CD4-positive, alpha-beta T cell treated with Interleukin-15 for 1 hour (primary cell): ENCODE measurements around the gene ATN1.

Experiments
- DNase-seq: peaks from one replicate; pipeline ENCODE4 v3.0.0-alpha.2; 2020

Gene ATN1

DNA sequence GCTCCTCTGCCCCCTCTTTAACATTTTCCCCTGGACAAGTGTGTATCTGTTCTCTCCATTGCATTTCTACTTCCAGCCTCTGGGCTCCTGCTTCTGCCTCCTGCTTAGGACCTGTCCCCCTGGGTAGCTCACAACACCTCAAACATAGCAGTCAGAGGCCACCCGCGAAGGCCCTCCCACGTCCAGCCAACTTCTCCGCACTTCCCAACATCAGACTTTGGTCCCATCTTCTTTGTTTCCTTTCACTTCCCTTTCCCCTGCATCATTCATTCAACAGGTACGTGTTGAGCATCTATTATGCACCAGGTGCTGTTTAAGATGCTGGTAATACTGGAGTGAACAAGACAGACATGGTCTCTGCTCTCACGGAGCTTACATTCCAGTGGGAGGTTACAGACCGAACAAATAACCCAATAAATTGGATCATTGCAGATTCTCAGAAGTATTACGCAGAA, 19.2 kb downstream of the ATN1 start:
- DNase-seq = no peak

DNA sequence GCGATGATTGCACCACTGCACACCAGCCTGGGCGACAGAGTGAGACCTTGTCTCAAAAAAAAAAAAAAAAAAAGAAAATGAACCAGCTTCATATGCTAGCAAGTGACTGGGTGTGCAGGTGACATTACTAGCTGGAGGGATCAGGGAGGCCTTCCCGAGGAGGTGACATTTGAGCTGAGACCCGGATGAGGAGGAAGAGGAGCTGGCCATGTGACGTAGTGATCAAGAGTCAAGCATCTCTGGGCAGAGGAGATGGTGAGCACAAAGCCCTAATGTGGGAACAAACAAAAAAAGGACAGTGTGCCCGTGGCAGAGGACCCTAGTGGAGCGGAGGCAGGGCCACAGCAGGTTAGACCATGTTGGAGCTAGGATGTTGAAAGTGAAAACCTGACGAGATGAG, 19.9 kb downstream of the ATN1 start:
- DNase-seq = no peak

DNA sequence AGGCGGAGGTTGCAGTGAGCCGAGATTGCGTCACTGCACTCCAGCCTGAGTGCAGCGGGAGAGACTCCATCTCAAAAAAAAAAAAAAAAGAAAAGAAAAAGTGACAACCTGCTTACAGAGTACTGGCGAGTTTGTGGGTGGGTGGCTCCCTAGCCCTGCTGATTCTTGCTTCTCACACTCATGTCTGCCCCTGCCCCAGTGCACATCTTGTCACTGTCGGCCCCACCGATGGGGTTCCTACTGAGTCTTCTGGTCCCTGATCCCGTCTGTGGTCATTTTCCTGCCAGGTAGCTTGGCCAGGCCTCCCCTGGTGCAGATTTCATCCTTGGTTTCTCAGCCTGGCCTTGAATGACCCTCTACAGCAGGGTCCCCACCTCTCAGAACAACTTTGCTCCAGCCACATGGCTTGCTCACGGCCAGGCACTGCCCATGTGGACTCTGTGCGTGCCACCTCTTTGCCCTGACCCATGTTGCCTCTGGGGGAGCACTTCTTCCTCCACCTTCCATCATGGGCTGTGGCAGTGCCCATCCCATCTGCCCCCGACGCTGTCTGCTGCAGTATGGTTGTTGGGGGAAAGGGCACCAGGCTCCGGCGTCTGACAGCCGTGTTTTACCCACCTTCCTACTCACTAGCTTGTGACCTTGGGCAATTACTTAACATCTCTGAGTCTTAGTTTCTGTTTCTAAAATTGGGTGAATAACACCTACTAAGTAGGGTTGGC, 21.3 kb downstream of the ATN1 start:
- DNase-seq = peak; percentile 67

DNA sequence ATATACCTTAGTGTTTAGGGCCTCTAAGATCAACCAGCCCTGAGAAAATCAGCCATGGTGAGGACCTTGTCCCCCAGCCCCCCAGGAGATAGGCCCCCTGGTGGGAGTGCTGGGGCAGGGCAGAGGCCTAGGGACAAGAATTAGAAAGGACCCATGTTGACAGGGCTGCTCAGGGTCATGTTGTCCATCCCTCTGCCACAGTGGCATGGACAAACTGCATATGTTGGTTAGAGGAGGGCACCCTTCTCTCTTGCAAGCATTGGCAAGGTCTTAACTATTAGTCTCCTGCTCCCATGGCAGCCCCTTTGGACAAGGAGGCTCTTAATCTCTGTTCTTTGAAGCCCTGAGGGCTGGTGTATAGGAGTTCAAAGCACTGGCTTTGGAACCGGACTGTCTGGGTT, 22.6 kb downstream of the ATN1 start:
- peak; percentile 51 for DNase-seq

DNA sequence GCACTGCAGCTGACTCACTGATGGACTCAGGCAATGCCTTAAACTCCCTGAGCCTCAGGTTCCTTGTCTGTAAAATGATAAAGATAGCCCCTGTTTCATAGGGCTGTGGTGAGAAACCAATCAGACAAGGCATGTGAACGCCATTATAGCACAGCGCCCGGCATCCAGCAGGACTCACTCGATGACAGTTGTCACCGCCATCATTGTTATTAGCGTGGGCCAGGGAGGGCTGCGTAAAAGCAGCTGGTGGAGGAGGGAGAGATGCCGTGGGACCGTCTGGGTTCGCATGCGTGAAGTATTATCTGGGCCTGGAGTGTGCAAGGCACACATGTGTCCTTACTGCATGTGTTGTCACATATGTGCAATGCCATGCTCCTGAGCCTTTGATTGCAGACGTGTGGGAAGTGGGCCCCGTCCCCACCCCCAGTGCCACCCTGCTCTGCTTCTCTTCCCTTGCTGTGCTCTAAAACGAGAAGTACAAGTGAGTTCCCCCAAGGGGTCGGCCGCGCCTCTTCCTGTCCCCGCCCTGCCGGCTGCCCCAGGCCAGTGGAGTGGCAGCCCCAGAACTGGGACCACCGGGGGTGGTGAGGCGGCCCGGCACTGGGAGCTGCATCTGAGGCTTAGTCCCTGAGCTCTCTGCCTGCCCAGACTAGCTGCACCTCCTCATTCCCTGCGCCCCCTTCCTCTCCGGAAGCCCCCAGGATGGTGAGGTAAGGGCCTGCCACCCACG, 23.2 kb downstream of the ATN1 start, which contains the start of gene PTPN6:
Gene PTPN6, plus strand, starts transcription at position 546 of the 730 bp plus-strand sequence. Its CDS starts 157 bp downstream, at position 703.
- DNase-seq = peak; percentile 81

DNA sequence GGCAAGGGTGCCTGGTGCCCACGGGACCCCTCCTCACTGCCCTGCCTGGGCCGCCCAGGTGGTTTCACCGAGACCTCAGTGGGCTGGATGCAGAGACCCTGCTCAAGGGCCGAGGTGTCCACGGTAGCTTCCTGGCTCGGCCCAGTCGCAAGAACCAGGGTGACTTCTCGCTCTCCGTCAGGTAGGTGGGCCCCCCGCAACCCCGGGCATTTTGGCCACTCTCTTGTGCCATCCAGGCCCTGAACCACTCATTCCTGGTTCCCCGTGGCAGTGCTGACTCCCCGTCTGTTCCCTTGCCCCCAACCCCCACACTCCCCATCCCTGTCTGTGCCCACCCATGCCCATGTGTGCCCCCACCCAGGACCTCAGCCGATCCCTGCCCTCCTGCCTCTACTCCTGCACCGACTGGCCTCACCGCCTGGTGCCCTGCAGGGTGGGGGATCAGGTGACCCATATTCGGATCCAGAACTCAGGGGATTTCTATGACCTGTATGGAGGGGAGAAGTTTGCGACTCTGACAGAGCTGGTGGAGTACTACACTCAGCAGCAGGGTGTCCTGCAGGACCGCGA, 23.9 kb downstream of the ATN1 start:
- DNase-seq = no peak

DNA sequence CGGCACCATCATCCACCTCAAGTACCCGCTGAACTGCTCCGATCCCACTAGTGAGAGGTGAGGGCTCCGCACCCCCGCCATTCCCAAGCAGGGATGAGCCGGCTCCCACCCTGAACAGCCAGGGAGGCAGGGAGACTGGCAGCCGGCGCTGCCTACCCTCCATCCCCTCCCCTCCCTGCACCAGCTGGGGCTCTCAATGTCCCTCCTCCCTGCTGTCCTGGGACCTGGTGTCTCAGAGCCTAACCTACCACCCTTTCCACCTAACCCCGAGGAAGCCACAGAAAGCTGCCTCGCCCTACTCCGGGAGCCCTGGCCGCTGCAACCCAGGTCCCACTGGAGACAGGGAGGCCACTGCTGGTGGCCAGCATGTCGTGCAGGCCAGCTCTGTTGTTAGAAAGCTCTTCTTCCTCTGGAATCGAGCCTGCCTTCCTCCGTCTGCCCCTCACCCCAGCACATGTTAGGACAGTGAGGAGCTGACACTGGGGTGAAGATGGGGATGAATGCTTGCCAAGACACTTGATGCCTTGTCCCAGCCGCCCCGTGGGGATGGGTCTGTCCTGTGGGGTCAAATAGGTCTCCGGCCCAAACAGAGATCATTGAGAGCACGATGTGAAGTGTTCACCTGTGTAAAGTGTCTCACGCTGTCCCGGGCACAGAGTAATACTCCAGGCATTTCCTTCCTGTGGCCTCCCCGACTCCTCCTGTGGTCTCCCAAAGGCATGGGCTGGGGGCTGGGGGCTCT, 24.5 kb downstream of the ATN1 start:
- DNase-seq = no peak

DNA sequence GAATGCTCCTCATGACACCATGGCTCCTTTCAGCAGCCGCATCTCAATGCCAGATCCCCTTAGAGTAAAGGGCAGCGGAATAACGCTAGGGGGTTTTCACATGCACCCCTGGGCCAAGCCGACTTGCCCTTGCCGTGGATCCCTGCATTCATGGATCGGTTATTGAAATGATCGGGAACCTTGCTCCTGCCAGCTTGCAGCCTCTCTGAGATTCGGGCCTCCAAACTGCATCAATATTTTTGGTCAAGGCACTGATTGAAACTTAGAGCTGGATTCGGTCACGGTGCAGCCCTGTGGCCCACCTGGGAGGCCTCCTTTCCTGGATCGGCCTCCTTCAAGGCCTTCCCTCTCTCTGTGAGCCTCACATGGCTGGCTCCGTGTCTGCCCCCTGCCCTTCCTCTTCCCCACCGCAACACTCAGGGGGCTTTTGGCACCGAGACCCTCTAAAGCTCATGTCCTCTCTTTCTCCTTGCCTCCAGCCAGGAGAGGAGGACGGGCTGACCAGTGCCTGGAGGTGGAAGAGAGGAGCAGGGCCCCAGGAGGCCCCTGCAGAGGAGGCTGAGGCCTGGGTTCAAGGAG, 25.2 kb downstream of the ATN1 start:
- no peak for DNase-seq

DNA sequence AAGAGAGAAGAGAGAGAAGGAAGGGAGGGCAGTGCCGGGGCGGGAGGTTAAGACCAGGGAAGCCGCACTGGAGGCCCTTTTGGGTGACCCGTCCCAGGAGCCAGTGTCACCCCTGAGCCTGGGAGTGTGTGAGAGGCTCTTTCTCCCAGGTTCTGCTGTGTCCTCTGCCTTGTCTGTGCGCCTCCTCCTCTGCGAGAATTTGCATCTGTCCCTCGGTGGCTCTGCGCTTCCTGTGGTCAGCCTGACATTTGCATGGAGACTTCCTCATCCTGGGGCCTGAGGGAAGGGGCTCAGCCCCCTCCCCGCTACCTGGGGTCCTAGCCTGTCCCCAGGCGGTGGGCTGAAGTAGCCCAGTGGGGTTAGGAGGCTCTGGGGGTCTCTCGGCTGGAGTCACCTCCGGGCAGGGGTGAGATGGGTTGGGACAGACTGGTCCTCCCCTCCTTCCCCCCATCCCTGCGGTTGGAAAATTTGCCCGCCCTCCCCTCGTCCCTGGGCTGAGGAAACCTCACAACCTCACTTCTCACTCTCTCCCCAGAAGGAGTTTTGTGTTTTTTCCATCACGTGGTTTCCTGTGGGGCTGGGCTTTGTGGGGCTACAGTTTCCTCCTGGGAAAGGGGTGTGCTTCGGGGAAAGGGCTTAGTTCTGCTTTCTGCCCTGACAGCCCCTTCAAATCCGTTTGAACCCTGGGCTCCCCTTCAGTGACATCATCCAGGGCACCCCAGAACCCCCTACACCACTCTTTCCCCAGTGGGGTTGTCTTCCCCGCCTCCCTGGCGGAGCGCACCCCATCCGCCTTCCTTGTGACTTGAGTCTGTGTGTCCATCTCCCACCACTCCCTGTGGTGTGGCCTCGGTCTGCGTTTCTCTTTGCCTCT, 25.9 kb downstream of the ATN1 start:
- peak; percentile 83 for DNase-seq

DNA sequence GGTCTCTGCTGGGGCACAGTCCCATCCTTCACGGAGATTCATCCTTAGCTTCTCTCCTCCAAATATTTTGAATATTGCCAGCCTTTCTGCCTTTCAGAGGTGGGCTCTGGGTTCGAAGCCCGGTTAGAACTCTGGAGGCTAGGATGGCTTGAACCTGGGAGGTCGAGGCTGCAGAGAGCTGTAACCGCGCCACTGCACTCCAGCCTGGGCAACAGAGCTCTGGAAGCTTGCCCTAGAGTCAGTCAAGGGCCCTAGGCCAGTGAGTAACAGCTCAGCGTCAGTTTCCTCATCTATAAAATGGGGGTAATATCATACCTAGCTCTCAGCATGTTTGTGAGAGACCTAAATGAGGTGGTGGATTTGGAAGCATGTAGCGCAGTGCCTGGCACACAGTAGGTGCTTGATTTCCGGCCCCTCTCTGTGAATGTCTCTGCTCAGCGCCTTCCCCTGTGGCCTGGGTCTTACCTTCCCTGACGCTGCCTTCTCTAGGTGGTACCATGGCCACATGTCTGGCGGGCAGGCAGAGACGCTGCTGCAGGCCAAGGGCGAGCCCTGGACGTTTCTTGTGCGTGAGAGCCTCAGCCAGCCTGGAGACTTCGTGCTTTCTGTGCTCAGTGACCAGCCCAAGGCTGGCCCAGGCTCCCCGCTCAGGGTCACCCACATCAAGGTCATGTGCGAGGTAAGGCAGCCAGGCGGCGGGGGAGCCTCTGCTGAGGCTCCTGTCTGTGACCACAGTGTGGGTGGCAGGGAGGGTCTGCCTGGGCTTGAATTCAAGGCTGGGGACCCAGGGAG, 26.8 kb downstream of the ATN1 start:
- peak; percentile 15 for DNase-seq

DNA sequence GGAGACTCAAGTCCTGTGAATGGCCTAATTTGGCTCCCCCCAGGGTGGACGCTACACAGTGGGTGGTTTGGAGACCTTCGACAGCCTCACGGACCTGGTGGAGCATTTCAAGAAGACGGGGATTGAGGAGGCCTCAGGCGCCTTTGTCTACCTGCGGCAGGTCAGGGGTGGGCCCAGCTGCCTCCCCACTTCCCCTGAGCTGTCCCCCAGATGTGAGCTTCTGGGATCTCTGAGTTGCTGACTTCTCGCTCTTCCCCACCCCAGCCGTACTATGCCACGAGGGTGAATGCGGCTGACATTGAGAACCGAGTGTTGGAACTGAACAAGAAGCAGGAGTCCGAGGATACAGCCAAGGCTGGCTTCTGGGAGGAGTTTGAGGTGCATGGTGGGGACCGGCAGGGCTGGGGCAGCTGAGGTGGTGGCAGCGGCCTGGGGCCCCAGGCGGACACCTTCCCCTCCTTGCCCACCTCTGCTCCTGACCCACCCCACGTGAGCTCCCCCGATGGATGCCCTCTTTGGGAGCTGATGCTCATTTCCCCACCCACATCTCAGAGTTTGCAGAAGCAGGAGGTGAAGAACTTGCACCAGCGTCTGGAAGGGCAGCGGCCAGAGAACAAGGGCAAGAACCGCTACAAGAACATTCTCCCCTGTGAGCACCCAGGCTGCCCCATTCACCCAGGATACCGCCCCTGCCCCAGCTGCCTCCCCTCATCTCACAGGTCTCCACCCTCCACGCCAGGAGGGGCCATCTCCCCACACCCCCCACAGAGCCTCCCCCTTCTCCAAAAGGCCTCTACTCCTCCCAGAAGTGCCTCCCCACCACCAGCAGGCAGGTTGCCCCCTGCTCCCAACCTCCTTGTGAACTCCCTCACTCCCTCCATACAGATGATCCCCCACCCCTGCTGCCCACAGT, 27.6 kb downstream of the ATN1 start:
- peak; percentile 18 for DNase-seq

DNA sequence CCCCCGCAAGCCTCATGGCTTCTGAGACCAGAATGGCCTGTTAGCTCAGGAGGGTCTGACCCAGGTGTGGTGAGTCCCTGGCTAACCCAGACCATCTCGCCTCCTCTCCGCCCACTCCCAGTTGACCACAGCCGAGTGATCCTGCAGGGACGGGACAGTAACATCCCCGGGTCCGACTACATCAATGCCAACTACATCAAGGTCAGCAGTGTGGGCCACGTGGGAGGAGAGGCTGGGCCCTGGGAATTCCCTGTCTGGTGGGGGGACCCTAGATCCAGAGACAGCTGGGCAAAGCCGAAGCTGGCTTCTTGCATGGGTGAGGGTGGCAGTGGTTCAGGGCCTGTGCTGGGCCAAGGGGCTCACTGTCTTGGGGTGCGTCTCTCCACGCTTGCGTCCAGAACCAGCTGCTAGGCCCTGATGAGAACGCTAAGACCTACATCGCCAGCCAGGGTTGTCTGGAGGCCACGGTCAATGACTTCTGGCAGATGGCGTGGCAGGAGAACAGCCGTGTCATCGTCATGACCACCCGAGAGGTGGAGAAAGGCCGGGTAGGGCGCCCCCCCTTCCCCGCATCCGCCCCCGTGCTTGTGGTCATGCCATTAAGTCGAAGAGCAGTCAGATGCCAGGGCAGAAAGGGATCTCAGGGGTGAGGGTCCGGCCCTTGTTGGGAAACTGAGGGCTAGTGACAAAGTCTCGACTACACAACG, 28.4 kb downstream of the ATN1 start:
- DNase-seq = no peak

DNA sequence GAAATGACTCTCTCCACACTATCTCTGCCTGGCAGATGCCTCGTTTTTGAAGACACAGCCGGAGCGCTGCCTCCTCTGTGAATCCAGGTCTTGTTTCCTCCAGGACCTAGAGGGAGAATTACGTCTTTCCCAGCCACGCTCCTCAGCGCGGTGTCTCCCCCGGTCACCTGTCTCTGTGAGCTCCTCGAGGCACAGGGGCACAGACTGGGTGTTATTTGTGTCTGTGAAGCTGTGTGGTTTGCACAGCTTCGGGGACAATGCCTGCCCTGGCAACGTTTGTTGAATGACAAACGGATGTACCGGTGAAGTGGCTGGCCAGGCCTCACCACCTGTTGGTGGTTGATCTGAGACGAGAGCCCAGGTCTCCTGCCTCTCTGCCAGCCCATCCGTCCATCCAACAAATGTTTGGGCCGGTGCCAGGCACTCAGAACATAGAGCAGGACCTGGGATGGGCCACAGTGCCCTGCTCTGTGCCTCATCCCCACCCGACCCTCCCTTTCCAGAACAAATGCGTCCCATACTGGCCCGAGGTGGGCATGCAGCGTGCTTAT, 29.5 kb downstream of the ATN1 start:
- peak; percentile 49 for DNase-seq

DNA sequence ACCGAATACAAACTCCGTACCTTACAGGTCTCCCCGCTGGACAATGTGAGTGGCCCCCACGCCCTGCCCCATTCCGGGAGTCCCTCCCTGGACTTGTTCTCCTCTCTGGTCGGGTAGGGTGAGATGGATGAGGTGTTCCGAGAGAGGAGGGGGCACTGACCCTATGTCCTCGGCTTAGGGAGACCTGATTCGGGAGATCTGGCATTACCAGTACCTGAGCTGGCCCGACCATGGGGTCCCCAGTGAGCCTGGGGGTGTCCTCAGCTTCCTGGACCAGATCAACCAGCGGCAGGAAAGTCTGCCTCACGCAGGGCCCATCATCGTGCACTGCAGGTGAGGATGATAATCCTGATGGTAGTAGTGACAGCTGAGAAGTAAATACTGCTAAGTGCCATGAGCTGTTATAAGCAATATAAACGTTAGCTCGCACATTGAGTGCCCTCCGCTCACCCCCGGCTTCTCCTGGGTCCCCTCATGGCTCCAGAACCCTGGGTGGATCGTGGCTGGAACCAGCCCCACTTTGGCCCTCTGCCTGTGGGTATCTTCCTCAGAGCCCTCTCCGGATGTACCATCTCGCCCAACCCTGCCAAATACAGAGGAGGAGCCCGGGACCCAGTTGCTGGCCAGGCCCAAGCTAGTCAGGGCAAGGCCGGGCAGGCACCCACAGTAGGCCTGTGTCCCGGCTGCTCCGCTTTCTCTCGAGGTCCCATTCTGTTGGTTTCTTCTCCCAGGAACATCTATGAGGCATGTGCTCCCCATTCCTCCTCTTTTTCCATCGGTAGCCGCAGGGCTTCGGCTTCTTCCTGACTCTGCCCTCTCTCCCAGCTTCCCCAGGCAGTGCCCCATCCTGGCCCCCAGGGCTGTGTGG, 30.2 kb downstream of the ATN1 start:
- no peak for DNase-seq

DNA sequence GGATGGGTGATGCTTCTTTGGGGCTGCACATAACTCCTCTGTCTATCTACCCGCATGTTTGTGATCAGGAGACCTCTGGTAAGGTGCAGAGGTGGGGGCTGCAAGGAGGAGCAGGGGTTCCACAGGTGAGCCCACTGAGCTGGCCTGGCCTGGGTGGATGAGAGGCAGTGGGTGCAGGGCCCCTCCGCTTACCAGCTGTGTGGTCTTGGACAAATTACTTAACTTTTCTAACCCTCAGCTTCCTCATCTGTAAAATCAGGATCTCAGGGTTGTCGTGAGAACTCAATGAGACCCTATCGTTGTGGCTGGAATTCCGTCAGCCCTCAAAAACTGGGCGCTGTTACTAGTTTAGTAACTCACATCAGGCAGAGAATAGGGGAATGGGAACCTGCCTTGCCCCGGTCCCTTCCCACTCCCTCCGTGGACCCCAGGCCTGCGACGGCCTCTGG, 30.9 kb downstream of the ATN1 start:
- DNase-seq = no peak

DNA sequence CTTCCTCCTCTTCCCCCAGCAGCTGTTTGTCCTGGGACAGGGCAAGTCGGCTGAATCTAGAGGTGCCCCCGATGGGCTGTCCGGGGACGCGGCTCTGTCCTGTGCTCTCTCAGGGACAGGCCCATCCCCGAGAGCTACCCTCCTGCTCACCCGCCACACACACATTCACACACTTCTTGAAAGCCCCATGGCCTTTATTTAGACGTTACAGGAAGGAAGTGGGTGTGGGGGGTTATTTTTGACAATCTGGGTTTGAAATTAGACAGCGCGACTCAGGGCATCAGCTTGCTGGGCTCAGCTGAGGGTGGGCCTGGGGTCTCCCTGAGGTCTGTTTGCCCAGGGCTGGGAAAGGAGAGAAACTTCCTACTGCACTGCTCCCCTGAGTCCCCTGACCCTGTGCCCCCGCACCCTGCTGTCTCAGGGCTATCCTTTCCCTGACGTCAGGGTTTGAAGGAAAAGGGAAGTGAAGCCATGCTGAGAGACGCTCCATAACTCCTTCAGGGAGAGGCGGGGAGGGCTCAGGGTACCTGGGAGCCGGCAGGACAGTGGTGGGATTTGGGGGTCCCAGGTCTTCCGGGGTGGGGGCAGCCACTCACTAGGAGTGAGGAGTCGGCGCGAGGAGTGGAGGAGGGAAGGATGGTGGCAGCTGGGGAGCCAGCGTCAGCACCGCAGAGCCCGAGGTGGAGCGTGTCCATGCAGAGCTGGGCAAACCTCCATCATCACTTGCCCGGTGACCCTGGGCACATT, 31.5 kb downstream of the ATN1 start:
- peak; percentile 86 for DNase-seq
